Activated CD8-positive, alpha-beta memory T cell treated with anti-CD3 and anti-CD28 coated beads, Interleukin-2, amount 50 U/mL, for 1 hour (primary cell): ENCODE measurements around the gene PTPRN2.
"Not testable (repeated sequence)": the region's sequence is repeated elsewhere in the genome, so short reads cannot be mapped to it uniquely, and the experiment has no call there.

Experiments used
- DNase-seq: peaks from one replicate; pipeline ENCODE4 v3.0.0-alpha.2; 2020; ENCODE audit errors: extremely low read depth

PTPRN2 gene

GRCh38 chr7:157954901-157955300 lies 632.7 kb downstream of the PTPRN2 start:
- no peak for DNase-seq

DNA sequence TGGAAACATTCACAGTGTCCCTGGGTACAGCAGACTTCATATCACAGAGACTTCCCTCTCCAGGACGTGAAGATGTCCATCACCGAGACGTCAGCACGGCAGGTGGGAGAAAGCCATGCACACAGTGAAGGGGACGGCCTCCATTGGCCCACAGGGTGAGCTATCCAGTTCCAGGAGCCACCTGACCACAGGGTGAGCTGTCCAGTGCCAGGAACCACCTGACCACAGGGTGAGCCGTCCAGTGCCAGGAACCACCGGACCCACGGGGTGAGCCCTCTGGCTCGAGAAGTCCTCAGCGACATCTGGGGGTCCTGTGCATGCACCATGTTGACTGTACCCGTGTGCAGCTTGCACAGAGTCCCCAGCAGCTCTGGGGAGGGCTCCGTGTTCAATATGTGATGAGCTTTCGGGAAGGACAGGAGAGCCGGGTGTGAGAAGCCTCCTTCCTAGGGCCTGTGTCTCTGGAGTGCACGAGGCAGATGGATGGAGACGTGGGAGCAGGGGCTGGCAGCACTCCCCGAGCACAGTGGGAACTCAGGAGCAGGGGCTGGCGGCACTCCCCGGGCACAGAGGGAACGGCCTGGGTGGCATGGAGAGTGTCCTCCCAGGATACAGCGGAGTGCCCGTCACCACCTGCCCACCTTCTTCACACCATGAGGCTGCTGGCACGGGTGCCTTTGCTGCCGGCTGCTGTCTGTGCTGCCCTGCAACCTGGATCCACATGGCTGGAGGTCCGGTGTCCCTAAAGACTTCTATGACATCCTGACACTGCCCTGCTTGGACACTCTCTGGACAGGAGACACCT lies 634.6 kb downstream of the PTPRN2 start:
- no peak for DNase-seq

DNA sequence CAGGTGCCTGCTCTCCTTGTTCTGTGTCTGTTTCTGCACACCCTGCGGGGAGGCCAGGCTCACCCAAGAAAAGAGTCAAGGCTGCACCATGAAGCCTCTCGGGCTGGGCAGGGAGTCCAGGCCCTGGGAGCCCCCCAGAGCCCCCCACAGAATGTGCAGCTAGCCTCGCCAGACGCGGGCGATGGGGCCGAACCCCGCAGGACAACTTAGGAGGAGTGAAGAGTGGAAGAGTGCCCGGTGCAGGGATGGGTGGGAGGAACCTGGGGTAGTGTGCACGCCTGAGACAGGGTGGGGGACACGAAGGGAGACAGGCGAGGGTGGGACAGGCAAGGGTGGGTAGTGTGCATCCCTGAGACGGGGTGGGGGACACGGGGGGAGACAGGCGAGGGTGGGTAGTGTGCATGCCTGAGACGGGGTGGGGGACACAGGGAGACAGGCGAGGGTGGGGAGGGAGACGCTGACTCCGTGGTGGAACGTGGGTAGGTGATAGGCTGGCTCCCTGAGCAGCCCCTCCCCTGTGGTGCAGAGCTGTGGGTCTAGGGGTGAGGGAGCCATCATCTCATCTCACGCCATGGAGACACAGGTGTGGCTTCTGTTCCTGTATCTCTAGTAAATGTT lies 635.5 kb downstream of the PTPRN2 start:
- DNase-seq, result no peak

DNA sequence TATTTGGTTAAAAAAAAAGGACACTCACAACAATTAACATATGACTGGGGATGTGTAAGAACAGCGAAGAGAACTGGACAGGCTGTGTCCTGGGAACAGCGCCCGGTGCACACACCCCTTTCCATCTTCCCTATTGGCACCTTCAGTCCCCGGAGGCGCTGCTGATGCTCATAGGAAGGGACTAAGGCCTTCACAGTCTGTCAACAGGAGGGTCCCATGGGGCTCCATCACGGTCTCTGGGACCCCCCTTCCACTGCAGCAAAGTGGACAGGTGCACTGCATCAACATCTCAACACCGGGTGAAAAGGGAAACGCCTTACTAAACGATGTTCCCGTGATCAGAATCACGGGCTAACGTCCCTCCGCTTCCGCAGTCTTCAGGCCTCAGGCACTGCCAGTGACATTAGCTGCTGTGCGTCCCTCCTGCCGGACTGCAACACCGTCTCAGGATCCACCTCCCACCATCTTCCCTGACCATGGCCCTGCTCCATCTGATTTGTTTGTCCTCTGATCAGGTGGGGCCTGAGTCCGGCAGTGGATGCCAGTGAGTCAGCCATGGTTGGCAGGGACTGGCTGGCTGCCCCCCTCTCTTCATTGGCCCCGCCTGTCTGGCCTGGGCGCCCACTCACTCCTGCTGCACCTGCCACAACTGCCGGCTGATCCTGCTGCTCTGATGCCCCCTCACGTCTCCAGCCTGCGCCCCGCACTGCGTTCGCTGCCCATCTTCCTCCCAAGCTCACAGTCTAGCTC lies 636.1 kb downstream of the PTPRN2 start:
- DNase-seq, result no peak

- DNase-seq, result no peak
Measured at GRCh38 chr7:157949711-157950110, 637.9 kb downstream of the PTPRN2 start.

- no peak for DNase-seq
Measured at GRCh38 chr7:157947504-157947903, 640.1 kb downstream of the PTPRN2 start.

DNA sequence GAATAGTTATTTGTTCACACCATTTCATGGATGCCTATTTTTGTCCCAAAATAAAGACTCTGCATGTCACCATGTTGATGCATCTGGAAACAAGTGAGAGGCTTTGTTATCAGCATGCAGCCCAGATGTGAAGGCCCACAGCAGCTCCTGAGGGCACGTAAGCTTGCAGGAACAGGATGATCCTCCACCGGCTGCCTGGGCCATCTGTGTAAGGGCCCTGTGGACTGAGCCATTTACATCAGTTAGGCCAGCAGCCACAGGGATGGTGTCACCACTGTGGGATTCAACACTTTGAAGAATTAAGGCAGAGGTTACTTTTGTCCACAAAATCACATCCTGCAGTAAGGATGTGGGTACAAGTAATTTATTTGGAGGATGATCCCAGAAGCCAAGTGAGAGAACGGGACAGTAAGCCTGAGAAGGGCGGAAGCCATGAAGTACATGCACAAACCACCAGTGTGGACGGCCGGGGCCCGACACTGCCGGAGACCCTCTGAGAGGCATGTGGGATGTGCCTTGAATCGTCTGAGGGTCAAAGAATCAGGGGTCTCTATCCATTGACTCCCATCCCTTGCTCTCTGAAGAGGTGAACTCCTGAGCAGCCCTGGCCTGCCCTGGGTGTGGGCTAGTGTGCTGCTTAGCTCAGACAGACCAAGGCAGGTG lies 641.1 kb downstream of the PTPRN2 start:
- DNase-seq, result no peak

DNA sequence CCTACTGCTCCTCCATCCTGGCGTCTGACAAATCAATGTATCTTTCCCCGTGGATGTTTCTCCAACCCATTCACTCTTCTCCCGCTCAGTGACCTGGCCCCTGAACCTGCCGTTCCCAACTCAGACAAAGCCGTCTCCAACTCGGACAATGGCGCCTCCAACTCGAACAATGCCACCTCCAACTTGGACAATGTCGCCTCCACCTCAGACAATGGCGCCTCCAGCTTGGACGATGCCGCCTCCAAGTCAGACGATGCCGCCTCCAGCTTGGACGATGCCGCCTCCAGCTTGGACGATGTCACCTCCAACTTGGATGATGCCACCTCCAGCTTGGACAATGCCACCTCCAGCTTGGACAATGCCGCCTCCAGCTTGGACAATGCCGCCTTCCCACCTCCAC lies 642.2 kb downstream of the PTPRN2 start:
- DNase-seq, result no peak

- DNase-seq, result no peak
Measured at GRCh38 chr7:157944734-157945291, 642.8 kb downstream of the PTPRN2 start.

DNA sequence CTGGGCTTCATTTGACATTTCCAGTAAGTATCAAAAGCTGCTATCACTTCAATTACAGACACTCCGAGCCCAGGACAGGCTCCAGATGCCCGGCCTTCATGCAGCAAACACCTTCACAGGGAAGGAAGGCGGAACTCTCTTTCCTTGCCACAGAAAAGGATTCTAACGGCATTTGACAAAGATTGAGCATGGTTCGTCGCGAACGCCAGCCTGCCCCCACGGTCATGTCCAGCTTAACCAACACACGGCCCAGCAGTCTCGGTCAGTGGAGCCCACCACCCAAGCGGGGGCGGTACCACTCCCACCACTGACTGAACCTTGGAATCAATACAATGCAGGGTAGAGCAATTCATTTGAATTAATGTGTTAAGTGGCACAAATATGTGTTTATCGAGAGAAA lies 643.6 kb downstream of the PTPRN2 start:
- no peak for DNase-seq

DNA sequence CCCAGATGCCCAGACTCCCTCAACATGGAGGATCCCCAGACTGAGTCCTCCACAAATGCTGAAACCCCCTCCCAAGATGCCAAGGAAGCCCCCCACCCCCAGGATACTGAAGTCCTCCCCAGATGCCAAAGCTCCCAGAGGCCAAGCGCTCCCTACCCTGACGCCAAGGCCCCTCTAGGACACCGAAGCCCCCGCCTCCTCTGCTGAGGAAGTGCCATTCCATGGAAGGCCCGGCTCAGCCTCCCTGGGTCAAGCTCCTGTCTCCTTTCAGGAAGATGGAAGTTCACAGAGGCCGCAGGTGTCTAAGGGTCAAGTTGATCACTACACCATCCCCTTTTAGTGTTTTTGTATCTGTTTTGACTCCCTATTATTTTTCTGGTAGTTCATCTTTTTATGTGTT lies 644.1 kb downstream of the PTPRN2 start:
- no peak for DNase-seq

- DNase-seq, result no peak
Measured at GRCh38 chr7:157941210-157941609, 646.4 kb downstream of the PTPRN2 start.

DNA sequence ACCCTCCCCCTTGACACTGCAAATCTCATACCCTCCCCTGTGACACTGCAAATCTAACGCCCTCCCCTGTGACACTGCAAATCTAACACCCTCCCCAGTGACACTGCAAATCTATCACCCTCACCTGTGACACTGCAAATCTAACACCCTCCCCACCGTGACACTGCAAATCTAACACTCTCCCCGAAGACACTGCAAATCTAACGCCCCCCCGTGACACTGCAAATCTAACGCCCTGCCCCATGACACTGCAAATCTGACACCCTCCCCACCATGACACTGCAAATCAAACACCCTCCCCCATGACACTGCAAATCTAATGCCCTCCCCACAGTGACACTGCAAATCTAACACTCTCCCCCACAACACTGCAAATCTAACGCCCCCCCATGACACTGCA lies 647.1 kb downstream of the PTPRN2 start:
- DNase-seq, result no peak

DNA sequence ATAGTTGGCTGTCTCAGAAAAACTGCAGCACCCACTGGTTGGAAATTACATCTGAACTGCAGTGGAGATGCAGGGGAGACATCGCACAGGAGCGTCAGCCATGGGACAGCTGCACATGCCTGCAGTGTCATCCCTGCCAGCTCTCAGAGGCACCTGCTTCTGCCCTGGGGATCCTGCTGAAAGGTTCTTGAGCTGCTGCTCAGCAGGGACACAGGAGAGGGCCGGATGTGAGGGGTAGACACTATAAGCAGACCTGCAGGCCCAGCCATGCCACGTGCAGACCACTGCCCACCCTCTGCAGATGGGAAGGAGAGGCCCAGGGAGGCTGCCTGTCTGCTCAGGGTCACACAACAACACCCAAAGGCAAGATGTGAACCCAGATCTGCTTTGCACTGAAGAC lies 649.4 kb downstream of the PTPRN2 start:
- DNase-seq, result no peak

- DNase-seq, result no peak
Measured at GRCh38 chr7:157937406-157937805, 650.2 kb downstream of the PTPRN2 start.

GRCh38 chr7:157936976-157937375 lies 650.6 kb downstream of the PTPRN2 start:
- no peak for DNase-seq

DNA sequence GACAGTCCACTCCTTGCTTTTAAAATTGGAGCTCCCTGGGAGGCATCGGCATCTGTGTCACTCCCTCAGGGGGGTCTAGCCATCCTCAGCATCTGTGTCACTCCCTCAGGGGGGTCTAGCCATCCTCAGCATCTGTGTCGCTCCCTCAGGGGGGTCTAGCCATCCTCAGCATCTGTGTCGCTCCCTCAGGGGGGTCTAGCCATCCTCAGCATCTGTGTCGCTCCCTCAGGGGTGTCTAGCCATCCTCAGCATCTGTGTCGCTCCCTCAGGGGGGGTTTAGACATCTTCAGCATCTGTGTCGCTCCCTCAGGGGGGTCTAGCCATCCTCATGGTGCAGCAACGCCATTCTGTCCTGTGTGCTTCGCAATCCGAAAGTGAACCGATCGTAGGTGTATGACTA lies 651.9 kb downstream of the PTPRN2 start:
- not testable (repeated sequence) for DNase-seq

- not testable (repeated sequence) for DNase-seq
Measured at GRCh38 chr7:157933219-157934155, 654.1 kb downstream of the PTPRN2 start.

GRCh38 chr7:157932498-157933218 lies 655.0 kb downstream of the PTPRN2 start:
- DNase-seq, result no peak

GRCh38 chr7:157930926-157931466 lies 656.6 kb downstream of the PTPRN2 start:
- no peak for DNase-seq
